Transverse colon (tissue), 3 donors: ENCODE data around the gene MAGEB3.

Experiments
- POLR2A ChIP-seq: fragments of 450-650 bp; IDR thresholded peaks from one replicate; pipeline ENCODE4 v1.6.1; 2016; ENCODE audit warnings: antibody characterized with exemption, mild to moderate bottlenecking, moderate library complexity
- TF ChIP-seq, protein P1 (sequence below), 5 experiments: fragments of 200-600 bp in 3 of 5; fragments of 450-650 bp in 2 of 5; sonication (generic) in 3 of 5; IDR thresholded peaks; 1 replicate in 2 of 5; 2 replicates in 3 of 5; pipeline ENCODE4 v1.5.1; 2016 to 2017; ENCODE audit warnings: antibody characterized with exemption in 5 of 5, inconsistent platforms in 3 of 5, mild to moderate bottlenecking in 2 of 5, moderate library complexity in 1 of 5

GRCh38 chrX:30220661-30221060 is 9.8 kb upstream of the MAGEB3 start:
- TF ChIP-seq, protein P1, sequence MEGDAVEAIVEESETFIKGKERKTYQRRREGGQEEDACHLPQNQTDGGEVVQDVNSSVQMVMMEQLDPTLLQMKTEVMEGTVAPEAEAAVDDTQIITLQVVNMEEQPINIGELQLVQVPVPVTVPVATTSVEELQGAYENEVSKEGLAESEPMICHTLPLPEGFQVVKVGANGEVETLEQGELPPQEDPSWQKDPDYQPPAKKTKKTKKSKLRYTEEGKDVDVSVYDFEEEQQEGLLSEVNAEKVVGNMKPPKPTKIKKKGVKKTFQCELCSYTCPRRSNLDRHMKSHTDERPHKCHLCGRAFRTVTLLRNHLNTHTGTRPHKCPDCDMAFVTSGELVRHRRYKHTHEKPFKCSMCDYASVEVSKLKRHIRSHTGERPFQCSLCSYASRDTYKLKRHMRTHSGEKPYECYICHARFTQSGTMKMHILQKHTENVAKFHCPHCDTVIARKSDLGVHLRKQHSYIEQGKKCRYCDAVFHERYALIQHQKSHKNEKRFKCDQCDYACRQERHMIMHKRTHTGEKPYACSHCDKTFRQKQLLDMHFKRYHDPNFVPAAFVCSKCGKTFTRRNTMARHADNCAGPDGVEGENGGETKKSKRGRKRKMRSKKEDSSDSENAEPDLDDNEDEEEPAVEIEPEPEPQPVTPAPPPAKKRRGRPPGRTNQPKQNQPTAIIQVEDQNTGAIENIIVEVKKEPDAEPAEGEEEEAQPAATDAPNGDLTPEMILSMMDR (IDR thresholded peaks at IDR 0.05) = no peak
- TF ChIP-seq POLR2A = no peak
